ENCODE data around the gene RGS14.
"Not testable (repeated sequence)": the region's sequence is repeated elsewhere in the genome, so short reads cannot be mapped to it uniquely, and the experiment has no call there.

The RGS14 gene

GRCh38 chr5:177366528-177367322 is 9.0 kb downstream of the RGS14 start:
- peak; percentile 18 to 64 for DNase-seq

- DNase-seq: no peak
These were observed 9.7 kb downstream of the RGS14 start for GRCh38 chr5:177367323-177367848.

- DNase-seq: no peak
These were observed 10.5 kb downstream of the RGS14 start for GRCh38 chr5:177367981-177368868.

GRCh38 chr5:177368869-177369644 is 11.3 kb downstream of the RGS14 start:
- no peak for DNase-seq

- no peak for DNase-seq
These were observed 12.1 kb downstream of the RGS14 start for GRCh38 chr5:177369645-177370440.

- DNase-seq: peak; percentile 49 to 75
These were observed 12.9 kb downstream of the RGS14 start for GRCh38 chr5:177370488-177371119.

GRCh38 chr5:177371120-177372033 is 13.7 kb downstream of the RGS14 start:
- no peak for DNase-seq

- no peak for DNase-seq
These were observed 14.5 kb downstream of the RGS14 start for GRCh38 chr5:177372034-177372896.

- no peak for DNase-seq
These were observed 15.2 kb downstream of the RGS14 start for GRCh38 chr5:177372910-177373309.

GRCh38 chr5:177373806-177374205 is 16.1 kb downstream of the RGS14 start:
- DNase-seq: no peak

GRCh38 chr5:177374211-177374610 is 16.5 kb downstream of the RGS14 start:
- DNase-seq: no peak

GRCh38 chr5:177375516-177375915 is 17.8 kb downstream of the RGS14 start:
- DNase-seq: not testable (repeated sequence)

GRCh38 chr5:177376107-177376506 is 18.4 kb downstream of the RGS14 start:
- no peak for DNase-seq

- no peak for DNase-seq
These were observed 20.4 kb downstream of the RGS14 start for GRCh38 chr5:177377851-177378776.

- DNase-seq: no peak
These were observed 21.5 kb downstream of the RGS14 start for GRCh38 chr5:177378884-177379883.

GRCh38 chr5:177380805-177381126 is 23.0 kb downstream of the RGS14 start:
- DNase-seq: no peak

- no peak for DNase-seq
These were observed 24.8 kb downstream of the RGS14 start for GRCh38 chr5:177382423-177383029.

All from NCI-H187 (cell line).